ENCODE data around the gene PRKG1.

PRKG1 gene

GRCh38 chr10:51485668-51486067, 411.4 kb downstream of the PRKG1 start:
- no peak overlapping the region for H3K4me3 ChIP-seq (ENCODE audit: control insufficient read depth in 1 of 7, extremely low read depth in 1 of 7, insufficient read depth in 4 of 7, low read depth in 2 of 7, low read length in 6 of 7)
- CTCF ChIA-PET, result interaction anchor here (1.1 kb wide), 1 partner anchor 15 kb away, joined by 3 read pairs; no protein-coding TSS in a partner anchor
- POLR2A ChIA-PET, result no interaction called here
- H3K9me3 ChIP-seq (ENCODE audit: control extremely low read depth in 1 of 5, control insufficient read depth in 4 of 5, insufficient read depth in 2 of 5, low read depth in 1 of 5, low read length in 4 of 5), result no peaks in the 10 kb centered on the region
- WGBS (ENCODE audit: insufficient coverage), result 100% methylated on average over 1 of the region's 5 CpGs
- H3K36me3 ChIP-seq (ENCODE audit: control insufficient read depth in 4 of 4, insufficient read depth in 4 of 4, low read length in 3 of 4), result no peaks in the 10 kb centered on the region
- H3K27me3 ChIP-seq (replicated peaks in 2 of 5; ENCODE audit: control insufficient read depth in 4 of 5, insufficient read depth in 5 of 5, low read length in 4 of 5), result no peaks in the 10 kb centered on the region
- H3K4me1 ChIP-seq (ENCODE audit: control extremely low read depth in 1 of 4, control insufficient read depth in 4 of 4, insufficient read depth in 4 of 4, low read length in 3 of 4), result no peaks in the 10 kb centered on the region
- no peak for DNase-seq
- H3K27ac ChIP-seq (ENCODE audit: insufficient read depth in 1 of 2, low read depth in 1 of 2, low read length in 2 of 2, poor library complexity in 1 of 2, severe bottlenecking in 2 of 2), result no peak overlapping the region

- Histone ChIP-seq H3K36me3 (ENCODE audit: control insufficient read depth in 4 of 4, insufficient read depth in 4 of 4, low read length in 3 of 4) (no peaks in the 10 kb centered on the region), H3K9me3 (ENCODE audit: control extremely low read depth in 1 of 5, control insufficient read depth in 4 of 5, insufficient read depth in 2 of 5, low read depth in 1 of 5, low read length in 4 of 5) (no peaks in the 10 kb centered on the region), H3K4me3 (ENCODE audit: control insufficient read depth in 1 of 7, extremely low read depth in 1 of 7, insufficient read depth in 4 of 7, low read depth in 2 of 7, low read length in 6 of 7) (no peak overlapping the region), H3K27ac (ENCODE audit: insufficient read depth in 1 of 2, low read depth in 1 of 2, low read length in 2 of 2, poor library complexity in 1 of 2, severe bottlenecking in 2 of 2) (no peak overlapping the region), H3K4me1 (ENCODE audit: control extremely low read depth in 1 of 4, control insufficient read depth in 4 of 4, insufficient read depth in 4 of 4, low read length in 3 of 4) (no peaks in the 10 kb centered on the region), H3K27me3 (replicated peaks in 2 of 5; ENCODE audit: control insufficient read depth in 4 of 5, insufficient read depth in 5 of 5, low read length in 4 of 5) (no peaks in the 10 kb centered on the region)
- ChIA-PET CTCF (interaction anchor here (1.1 to 1.6 kb wide), 2 partner anchors 8 to 13 kb away, joined by 3 read pairs; no protein-coding TSS in a partner anchor), POLR2A (no interaction called here)
- DNase-seq, result no peak
- WGBS (ENCODE audit: insufficient coverage), result 100% methylated on average over 3 of the region's 5 CpGs
Observed at GRCh38 chr10:51487576-51487975, 413.3 kb downstream of the PRKG1 start.

DNA sequence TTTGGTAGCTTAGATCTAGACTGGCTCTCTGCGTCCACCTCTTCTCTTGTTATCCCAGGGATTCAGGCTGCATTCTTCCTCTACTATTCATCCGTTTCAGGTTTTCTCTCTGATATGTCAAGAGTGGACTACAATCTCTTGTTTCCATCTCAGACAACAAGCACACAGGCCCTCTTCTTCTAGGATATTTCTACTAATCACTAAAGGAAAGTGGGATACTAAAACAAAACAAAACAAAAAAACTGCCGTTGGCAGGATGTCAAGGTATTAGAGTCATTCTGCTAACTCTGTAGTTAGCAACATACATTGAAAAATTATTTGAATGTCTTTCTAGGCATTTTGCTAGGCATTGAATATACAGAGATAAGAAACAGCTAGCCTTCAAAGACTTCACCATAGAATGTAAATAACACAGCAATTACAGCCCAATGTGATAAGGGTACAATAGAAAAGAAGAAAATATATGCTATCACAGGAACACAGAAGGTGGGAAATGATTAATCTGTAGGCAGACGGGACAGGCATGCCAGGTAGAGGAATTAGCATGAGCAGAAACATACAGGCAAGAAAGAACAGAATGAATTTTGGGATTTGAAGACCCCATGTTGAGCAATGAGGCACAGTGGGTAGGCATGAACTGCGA, 414.6 kb downstream of the PRKG1 start:
- CTCF ChIA-PET, result interaction anchor here (1.6 kb wide), 1 partner anchor 12 kb away, joined by 3 read pairs; no protein-coding TSS in a partner anchor
- no peaks in the 10 kb centered on the region for H3K9me3 ChIP-seq (ENCODE audit: control extremely low read depth in 1 of 5, control insufficient read depth in 4 of 5, insufficient read depth in 2 of 5, low read depth in 1 of 5, low read length in 4 of 5)
- H3K4me3 ChIP-seq (ENCODE audit: control insufficient read depth in 1 of 7, extremely low read depth in 1 of 7, insufficient read depth in 4 of 7, low read depth in 2 of 7, low read length in 6 of 7), result no peak overlapping the region
- POLR2A ChIA-PET, result no interaction called here
- H3K36me3 ChIP-seq (ENCODE audit: control insufficient read depth in 4 of 4, insufficient read depth in 4 of 4, low read length in 3 of 4), result no peaks in the 10 kb centered on the region
- no peaks in the 10 kb centered on the region for H3K27me3 ChIP-seq (replicated peaks in 2 of 5; ENCODE audit: control insufficient read depth in 4 of 5, insufficient read depth in 5 of 5, low read length in 4 of 5)
- WGBS (ENCODE audit: insufficient coverage), result 93% methylated on average over 3 of the region's 5 CpGs
- H3K4me1 ChIP-seq (ENCODE audit: control extremely low read depth in 1 of 4, control insufficient read depth in 4 of 4, insufficient read depth in 4 of 4, low read length in 3 of 4), result no peaks in the 10 kb centered on the region
- no peak for DNase-seq
- H3K27ac ChIP-seq (ENCODE audit: insufficient read depth in 1 of 2, low read depth in 1 of 2, low read length in 2 of 2, poor library complexity in 1 of 2, severe bottlenecking in 2 of 2), result no peak overlapping the region

DNA sequence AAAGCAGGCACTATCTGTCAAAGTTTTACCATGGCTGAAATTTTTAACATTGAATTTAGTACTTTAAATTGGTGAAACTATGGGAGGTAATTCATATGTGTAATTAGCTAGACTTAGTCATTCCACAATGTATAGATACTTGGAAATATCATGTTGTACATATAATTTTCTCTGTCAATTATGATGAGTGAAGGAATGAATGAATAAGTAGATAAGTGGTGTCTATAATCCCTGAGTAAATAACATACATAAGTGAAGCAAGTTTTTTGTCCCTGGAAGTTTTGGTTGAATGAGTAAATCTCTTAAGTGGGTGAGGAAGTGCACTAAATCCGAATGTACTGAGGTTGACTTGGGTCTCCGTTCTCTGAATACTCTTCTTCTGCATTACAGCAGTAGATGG, 424.1 kb downstream of the PRKG1 start:
- Histone ChIP-seq H3K4me3 (ENCODE audit: control insufficient read depth in 1 of 7, extremely low read depth in 1 of 7, insufficient read depth in 4 of 7, low read depth in 2 of 7, low read length in 6 of 7) (no peak overlapping the region), H3K27me3 (replicated peaks in 2 of 5; ENCODE audit: control insufficient read depth in 4 of 5, insufficient read depth in 5 of 5, low read length in 4 of 5) (no peaks in the 10 kb centered on the region), H3K4me1 (ENCODE audit: control extremely low read depth in 1 of 4, control insufficient read depth in 4 of 4, insufficient read depth in 4 of 4, low read length in 3 of 4) (no peaks in the 10 kb centered on the region), H3K27ac (ENCODE audit: insufficient read depth in 1 of 2, low read depth in 1 of 2, low read length in 2 of 2, poor library complexity in 1 of 2, severe bottlenecking in 2 of 2) (no peak overlapping the region), H3K36me3 (ENCODE audit: control insufficient read depth in 4 of 4, insufficient read depth in 4 of 4, low read length in 3 of 4) (no peaks in the 10 kb centered on the region), H3K9me3 (ENCODE audit: control extremely low read depth in 1 of 5, control insufficient read depth in 4 of 5, insufficient read depth in 2 of 5, low read depth in 1 of 5, low read length in 4 of 5) (no peaks in the 10 kb centered on the region)
- no CpG with 5 or more reads among the region's 2 CpGs for WGBS (ENCODE audit: insufficient coverage)
- ChIA-PET POLR2A (no interaction called here), CTCF (interaction anchor here (0.7 kb wide), 1 partner anchor 375 kb away, joined by 3 read pairs; no protein-coding TSS in a partner anchor)
- DNase-seq, result no peak

GRCh38 chr10:51501396-51501795, 427.1 kb downstream of the PRKG1 start:
- POLR2A ChIA-PET, result no interaction called here
- CTCF ChIA-PET, result interaction anchor here (1.4 kb wide), 1 partner anchor 14 kb away, joined by 3 read pairs; no protein-coding TSS in a partner anchor
- no peak overlapping the region for H3K4me3 ChIP-seq (ENCODE audit: control insufficient read depth in 1 of 7, extremely low read depth in 1 of 7, insufficient read depth in 4 of 7, low read depth in 2 of 7, low read length in 6 of 7)

GRCh38 chr10:51502124-51502523, 427.8 kb downstream of the PRKG1 start:
- Histone ChIP-seq H3K36me3 (ENCODE audit: control insufficient read depth in 4 of 4, insufficient read depth in 4 of 4, low read length in 3 of 4) (no peaks in the 10 kb centered on the region), H3K27ac (ENCODE audit: insufficient read depth in 1 of 2, low read depth in 1 of 2, low read length in 2 of 2, poor library complexity in 1 of 2, severe bottlenecking in 2 of 2) (no peak overlapping the region), H3K4me3 (ENCODE audit: control insufficient read depth in 1 of 7, extremely low read depth in 1 of 7, insufficient read depth in 4 of 7, low read depth in 2 of 7, low read length in 6 of 7) (no peak overlapping the region), H3K4me1 (ENCODE audit: control extremely low read depth in 1 of 4, control insufficient read depth in 4 of 4, insufficient read depth in 4 of 4, low read length in 3 of 4) (no peaks in the 10 kb centered on the region), H3K27me3 (replicated peaks in 2 of 5; ENCODE audit: control insufficient read depth in 4 of 5, insufficient read depth in 5 of 5, low read length in 4 of 5) (no peaks in the 10 kb centered on the region), H3K9me3 (ENCODE audit: control extremely low read depth in 1 of 5, control insufficient read depth in 4 of 5, insufficient read depth in 2 of 5, low read depth in 1 of 5, low read length in 4 of 5) (no peaks in the 10 kb centered on the region)
- 100% methylated on average over 1 of the region's 1 CpG for WGBS (ENCODE audit: insufficient coverage)
- ChIA-PET CTCF (no interaction called here), POLR2A (no interaction called here)
- DNase-seq, result no peak

More at GRCh38 chr10:51501396-51501795, 427.1 kb downstream of the PRKG1 start:
- Histone ChIP-seq H3K4me1 (ENCODE audit: control extremely low read depth in 1 of 4, control insufficient read depth in 4 of 4, insufficient read depth in 4 of 4, low read length in 3 of 4) (no peaks in the 10 kb centered on the region), H3K36me3 (ENCODE audit: control insufficient read depth in 4 of 4, insufficient read depth in 4 of 4, low read length in 3 of 4) (no peaks in the 10 kb centered on the region), H3K27me3 (replicated peaks in 2 of 5; ENCODE audit: control insufficient read depth in 4 of 5, insufficient read depth in 5 of 5, low read length in 4 of 5) (no peaks in the 10 kb centered on the region), H3K27ac (ENCODE audit: insufficient read depth in 1 of 2, low read depth in 1 of 2, low read length in 2 of 2, poor library complexity in 1 of 2, severe bottlenecking in 2 of 2) (no peak overlapping the region), H3K9me3 (ENCODE audit: control extremely low read depth in 1 of 5, control insufficient read depth in 4 of 5, insufficient read depth in 2 of 5, low read depth in 1 of 5, low read length in 4 of 5) (no peaks in the 10 kb centered on the region)
- DNase-seq, result no peak
- WGBS (ENCODE audit: insufficient coverage), result 100% methylated on average over 1 of the region's 1 CpG

DNA sequence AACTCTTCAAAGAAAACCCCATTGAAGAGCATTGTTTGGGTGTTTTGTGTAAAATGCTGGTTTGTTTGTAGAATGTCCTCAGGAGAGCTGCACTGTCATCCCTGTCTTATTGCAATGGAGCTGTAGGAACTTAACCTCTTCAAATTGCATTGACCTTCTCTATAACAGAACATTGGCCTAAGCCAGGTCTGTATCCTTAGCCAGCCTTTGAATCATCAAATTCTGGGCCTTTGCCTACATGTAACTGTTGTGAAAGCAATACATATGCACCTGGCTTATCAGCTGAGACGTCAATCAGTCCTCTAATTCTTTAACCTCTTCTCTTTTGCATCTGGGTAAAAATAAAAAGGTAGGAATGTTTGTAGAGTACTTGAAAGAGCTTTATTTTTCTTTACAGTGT, 429.1 kb downstream of the PRKG1 start:
- Histone ChIP-seq H3K4me3 (ENCODE audit: control insufficient read depth in 1 of 7, extremely low read depth in 1 of 7, insufficient read depth in 4 of 7, low read depth in 2 of 7, low read length in 6 of 7) (no peak overlapping the region), H3K9me3 (ENCODE audit: control extremely low read depth in 1 of 5, control insufficient read depth in 4 of 5, insufficient read depth in 2 of 5, low read depth in 1 of 5, low read length in 4 of 5) (no peaks in the 10 kb centered on the region), H3K27ac (ENCODE audit: insufficient read depth in 1 of 2, low read depth in 1 of 2, low read length in 2 of 2, poor library complexity in 1 of 2, severe bottlenecking in 2 of 2) (no peak overlapping the region), H3K27me3 (replicated peaks in 2 of 5; ENCODE audit: control insufficient read depth in 4 of 5, insufficient read depth in 5 of 5, low read length in 4 of 5) (no peaks in the 10 kb centered on the region), H3K4me1 (ENCODE audit: control extremely low read depth in 1 of 4, control insufficient read depth in 4 of 4, insufficient read depth in 4 of 4, low read length in 3 of 4) (no peaks in the 10 kb centered on the region), H3K36me3 (ENCODE audit: control insufficient read depth in 4 of 4, insufficient read depth in 4 of 4, low read length in 3 of 4) (no peaks in the 10 kb centered on the region)
- DNase-seq, result no peak
- ChIA-PET CTCF (no interaction called here), POLR2A (no interaction called here)
- WGBS (ENCODE audit: insufficient coverage), result no CpG with 5 or more reads among the region's 1 CpG

All from common myeloid progenitor, CD34-positive (primary cell).